Measurements from ENCODE around the gene KRTAP20-4.

DNA sequence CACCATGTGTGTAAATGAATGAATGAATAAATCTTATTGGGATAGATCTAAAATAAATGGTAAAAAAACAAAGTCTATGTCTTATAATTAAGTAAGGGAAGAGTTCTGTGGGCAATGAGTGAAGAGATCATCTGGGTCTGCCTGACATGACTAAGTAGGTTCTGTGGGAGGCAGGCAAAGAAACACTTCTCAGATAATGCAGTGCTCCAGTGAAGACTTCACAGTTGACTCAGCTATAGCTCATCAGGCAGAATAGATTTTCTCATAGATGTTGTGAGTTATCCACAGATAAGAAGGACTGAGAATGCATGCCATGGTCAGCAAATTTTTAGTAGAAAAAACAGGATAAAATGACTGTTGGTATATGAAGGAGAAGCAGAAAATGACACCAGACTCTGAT, 42.7 kb upstream of the KRTAP20-4 start:
- no peak for TF ChIP-seq POLR2AphosphoS5 (IDR thresholded peaks at IDR 0.05)
- TF ChIP-seq, protein P1, sequence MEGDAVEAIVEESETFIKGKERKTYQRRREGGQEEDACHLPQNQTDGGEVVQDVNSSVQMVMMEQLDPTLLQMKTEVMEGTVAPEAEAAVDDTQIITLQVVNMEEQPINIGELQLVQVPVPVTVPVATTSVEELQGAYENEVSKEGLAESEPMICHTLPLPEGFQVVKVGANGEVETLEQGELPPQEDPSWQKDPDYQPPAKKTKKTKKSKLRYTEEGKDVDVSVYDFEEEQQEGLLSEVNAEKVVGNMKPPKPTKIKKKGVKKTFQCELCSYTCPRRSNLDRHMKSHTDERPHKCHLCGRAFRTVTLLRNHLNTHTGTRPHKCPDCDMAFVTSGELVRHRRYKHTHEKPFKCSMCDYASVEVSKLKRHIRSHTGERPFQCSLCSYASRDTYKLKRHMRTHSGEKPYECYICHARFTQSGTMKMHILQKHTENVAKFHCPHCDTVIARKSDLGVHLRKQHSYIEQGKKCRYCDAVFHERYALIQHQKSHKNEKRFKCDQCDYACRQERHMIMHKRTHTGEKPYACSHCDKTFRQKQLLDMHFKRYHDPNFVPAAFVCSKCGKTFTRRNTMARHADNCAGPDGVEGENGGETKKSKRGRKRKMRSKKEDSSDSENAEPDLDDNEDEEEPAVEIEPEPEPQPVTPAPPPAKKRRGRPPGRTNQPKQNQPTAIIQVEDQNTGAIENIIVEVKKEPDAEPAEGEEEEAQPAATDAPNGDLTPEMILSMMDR (IDR thresholded peaks at IDR 0.05), result no peak
- TF ChIP-seq POLR2A (IDR thresholded peaks at IDR 0.05), result no peak
